HG02884 (cell line): ENCODE measurements around the gene DYNLT3.

ENCODE experiments used
- ATAC-seq: cut with Tn5 transposase; IDR thresholded peaks from one replicate; pipeline ENCODE4 v1.9.1; 2021; ENCODE audit warnings: mild to moderate bottlenecking, moderate library complexity; ENCODE audit not compliant: unreplicated experiment

DYNLT3 gene

GRCh38 chrX:37846141-37846540, 1.2 kb downstream of the DYNLT3 start:
- no peak for ATAC-seq

DNA sequence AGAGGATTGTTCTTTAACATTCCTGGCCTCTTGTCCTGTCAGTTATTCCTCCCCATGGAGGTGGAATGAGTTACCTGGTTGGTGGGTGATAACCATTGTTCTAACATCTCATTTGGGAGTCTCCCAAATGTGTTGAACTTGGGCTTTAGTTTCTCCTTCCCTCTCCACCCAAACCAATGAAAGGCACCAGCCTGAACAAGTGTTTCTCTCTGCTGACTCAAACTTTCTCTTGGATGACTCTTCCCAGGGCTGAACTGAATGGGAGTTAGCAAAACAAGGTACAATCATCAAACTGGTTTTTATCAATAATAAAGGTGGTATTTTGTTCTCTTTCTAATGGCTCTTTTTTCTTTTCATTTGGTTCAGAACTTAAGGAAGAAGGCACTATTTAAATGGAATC, 2.7 kb downstream of the DYNLT3 start:
- no peak for ATAC-seq

DNA sequence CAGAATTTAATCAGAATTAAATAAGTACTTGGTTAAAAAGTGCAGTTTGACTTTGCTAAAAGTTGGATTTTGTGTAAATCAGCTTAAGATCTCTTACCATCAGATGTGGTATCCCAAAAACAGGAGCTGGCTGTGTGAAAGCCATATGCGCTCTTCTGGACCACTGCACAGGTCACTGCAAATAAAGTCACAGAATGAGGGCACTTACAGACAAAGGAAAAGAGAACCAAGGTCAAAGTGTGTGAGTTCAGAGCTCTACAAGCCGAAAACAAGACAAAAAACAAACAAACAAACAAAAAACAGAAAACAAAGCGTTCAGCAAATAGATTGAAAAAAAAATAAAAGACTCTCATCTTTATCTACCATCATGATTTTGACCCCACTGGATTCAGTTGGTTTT, 6.4 kb downstream of the DYNLT3 start:
- ATAC-seq = no peak

DNA sequence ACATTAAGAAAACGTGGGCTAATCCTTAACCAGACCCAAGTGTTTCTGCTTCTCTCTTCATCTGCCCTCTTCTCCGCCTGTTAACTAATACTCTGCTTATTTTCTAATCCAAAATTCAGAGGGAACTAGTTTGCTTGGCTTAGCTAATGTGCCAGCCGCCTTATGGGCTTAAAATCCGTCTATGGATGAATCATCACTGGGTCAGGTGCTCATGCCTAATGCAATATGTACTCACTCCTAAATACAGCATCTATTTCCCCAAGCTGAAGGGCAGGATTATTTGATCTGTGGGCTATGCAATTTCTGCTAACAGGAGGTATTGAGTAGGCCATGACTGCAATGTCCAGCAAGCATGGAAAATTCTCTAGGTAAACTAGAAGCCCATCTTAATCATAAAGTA, 12.4 kb downstream of the DYNLT3 start:
- no peak for ATAC-seq

DNA sequence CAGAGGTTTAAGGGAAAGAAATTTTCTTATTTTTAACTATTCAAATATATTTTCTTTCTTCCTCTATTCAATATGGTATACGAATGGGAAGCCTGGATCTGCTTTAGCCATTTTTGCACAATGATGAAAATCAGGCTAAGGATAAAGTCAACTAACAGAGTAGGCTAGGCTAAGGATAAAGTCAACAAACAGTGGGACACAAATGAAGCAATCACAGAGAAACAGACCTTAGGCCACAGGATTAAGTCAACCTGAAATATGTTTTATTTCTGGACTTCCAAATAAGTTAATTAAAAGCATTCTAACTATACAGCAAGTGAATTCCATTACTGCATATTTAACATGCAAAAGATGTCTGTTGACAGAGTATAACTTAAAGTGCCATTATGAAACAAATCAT, 17.0 kb downstream of the DYNLT3 start:
- ATAC-seq = no peak

DNA sequence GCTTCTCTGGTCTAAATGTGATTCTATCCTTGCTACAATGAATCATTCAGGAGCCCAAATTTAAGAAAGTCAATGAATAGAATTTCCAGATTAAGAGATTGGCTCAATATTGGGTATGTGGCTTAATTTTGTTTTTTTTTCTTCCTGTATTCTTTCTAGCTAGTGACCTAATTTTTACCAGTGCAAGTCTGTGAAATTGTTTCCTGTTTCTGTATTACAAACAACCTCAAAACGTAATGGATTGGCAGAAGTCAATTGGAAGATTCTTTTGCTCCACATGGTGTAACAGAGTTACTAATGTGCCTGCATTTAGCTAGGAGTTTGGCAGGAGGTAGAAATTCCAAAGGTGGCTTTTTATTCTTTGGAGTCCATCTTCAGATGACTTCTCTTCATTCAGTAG, 17.6 kb downstream of the DYNLT3 start:
- ATAC-seq = no peak

DNA sequence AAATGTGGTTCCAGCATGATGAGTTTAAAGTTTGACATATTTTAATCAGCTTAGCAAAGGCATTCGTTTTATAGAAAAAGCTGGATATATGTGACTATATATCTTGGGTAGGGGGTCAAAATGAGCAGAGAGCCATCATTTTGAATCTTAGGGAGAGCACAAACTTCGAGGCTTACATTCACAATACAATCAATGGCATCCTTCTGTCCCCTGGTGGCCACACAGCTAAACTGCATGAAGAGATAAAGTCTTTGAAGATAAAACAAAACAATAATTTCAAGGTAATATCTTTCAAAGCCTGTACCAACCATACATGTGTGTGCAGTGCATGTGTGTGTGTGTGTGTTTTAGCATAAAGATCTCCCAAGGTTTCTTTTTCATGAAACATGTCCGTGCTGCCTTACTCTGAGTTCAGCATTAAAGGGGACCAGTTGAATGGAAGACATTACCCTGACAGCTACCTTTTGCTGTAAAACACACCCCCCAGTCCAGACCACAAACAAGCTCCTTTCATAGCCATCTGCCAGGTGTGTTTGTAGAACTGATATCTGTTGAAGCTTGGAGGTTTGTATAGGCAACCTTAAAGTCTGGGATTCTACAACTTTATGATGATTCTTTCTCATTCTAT, 22.0 kb downstream of the DYNLT3 start:
- ATAC-seq = peak; percentile 81

DNA sequence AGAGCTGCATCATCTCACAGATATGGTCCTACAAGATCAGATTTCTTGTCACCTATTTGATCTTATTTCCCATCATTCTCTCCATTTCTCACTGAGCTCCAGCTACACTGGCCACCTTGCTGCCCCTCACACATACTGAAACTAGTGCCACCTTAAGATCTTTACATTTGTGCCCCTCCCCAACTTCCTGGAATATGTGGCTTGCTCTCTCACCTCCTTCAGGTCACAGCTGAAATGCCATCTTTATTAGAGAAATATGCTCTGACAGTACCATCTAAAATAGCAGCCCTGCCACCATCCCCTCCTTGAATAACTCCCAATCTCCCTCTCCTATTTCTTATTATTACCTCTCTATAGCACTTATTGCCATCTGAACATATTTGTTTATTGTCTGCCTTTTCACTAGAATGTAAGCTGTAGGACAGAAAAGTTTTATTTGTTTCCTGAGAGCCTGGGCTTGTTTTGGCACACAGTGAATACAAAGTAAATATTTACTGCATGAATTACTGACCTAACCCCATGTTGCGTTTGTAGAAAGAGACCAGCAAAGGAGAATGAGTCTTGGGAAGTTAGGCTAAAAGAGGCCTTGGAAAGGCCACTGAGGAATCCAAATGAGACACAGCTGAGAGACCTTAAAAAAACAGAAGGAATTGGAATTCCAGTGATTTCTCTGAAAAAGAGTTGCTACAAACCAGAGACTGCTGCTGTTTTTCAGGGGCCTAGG, 22.7 kb downstream of the DYNLT3 start:
- no peak for ATAC-seq

GRCh38 chrX:37820646-37821045, 26.7 kb downstream of the DYNLT3 start:
- ATAC-seq = no peak

- ATAC-seq = no peak
Measured at GRCh38 chrX:37818031-37818430, 29.3 kb downstream of the DYNLT3 start.

GRCh38 chrX:37817579-37817978, 29.8 kb downstream of the DYNLT3 start:
- peak; percentile 25 for ATAC-seq

DNA sequence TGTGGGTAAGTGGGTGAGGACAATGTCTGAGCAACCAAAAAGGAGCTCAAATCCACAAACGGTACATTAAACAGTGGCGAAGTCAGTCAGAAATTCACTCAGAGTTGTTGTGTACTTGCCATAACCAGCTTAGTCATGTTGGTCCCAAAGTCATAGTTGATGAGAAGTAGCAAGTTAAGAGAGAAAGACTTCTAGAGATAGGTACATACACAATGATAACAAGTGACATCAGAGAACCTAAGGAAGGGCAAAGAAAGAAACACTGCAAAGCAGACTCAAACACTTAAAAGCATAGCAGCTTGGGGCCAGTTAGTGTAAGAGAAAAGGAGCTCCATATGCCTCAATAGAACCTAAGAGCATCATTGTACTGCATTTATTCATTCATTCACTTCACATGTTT, 30.2 kb downstream of the DYNLT3 start:
- no peak for ATAC-seq

DNA sequence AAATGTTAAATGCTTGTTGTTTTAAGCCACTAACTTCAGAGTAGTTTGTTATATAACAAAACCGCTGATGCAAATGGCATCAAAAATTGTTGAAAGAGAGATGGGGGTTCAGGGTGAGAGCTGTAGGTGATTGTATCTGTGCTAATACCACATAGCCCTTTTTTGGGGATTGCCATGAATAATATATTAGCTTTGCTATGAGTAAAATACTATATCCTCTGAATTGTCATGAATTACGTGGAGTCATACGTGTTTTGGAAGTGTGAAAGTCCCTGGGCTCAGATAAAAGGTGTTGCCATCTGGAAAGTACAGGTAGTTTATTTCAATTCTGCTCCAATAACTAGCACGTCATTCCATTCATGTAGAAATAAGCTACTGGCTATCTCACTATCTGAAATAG, 30.6 kb downstream of the DYNLT3 start:
- peak; percentile 38 for ATAC-seq

- ATAC-seq = no peak
Measured at GRCh38 chrX:37815366-37815765, 32.0 kb downstream of the DYNLT3 start.

- no peak for ATAC-seq
Measured at GRCh38 chrX:37813570-37813969, 33.8 kb downstream of the DYNLT3 start.

- ATAC-seq = no peak
Measured at GRCh38 chrX:37812110-37812509, 35.3 kb downstream of the DYNLT3 start.

DNA sequence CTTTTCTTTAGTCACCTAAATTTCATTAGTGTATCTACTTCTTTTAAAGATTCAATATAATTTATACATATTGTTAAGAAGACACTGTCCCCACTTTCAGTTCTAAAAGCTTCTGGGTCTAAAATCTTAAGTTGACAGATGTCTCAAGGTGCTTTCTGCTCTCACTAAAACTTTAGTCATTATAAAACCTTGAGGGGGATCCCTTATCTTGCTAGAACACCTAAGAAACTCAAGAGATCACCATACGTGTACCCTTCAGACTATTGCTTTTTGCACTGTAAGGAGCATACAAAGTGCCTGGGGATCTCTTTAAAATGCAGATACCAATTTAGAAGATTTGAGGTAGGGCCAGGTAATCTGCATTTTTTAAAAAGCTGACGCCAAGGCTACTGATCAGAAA, 37.4 kb downstream of the DYNLT3 start:
- ATAC-seq = peak; percentile 44

DNA sequence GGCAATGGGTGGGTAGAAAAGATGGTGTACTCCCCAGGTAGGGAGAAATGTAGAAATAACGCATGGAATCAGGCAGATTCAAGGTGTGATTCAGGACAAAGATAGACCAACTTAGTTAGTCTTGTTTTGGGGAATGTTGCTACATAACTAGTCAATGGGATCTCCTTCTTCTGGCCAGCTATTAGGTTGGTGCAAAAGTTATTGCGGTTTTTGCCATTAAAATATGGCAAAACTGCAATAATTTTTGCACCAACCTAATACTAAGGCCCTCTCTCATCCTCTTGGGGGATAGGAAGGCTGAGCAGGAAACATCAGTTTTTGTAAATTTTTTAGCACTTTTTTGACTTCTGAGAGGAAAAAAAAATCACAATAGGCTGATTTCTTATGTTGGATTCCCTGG, 44.3 kb downstream of the DYNLT3 start:
- no peak for ATAC-seq

GRCh38 chrX:37802028-37802427, 45.3 kb downstream of the DYNLT3 start:
- ATAC-seq = no peak

DNA sequence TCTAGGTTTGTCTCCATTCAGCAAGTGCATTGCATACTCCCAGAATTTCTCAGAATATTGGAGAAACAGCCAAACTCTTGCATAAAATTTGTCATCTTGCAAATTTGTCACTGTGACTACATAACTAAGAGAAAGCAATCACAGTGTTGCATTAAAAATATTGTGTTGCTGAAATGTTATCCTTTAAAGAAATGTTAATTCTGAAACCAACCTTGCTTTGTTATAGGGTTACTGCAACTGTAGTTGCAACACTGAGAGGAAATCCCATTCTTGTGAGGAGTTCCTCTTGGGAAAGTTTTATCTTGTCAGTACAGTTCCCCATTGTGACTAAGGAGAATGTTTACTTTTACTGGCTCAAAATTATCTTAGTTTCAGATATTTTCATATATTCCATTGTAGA, 46.7 kb downstream of the DYNLT3 start:
- no peak for ATAC-seq

DNA sequence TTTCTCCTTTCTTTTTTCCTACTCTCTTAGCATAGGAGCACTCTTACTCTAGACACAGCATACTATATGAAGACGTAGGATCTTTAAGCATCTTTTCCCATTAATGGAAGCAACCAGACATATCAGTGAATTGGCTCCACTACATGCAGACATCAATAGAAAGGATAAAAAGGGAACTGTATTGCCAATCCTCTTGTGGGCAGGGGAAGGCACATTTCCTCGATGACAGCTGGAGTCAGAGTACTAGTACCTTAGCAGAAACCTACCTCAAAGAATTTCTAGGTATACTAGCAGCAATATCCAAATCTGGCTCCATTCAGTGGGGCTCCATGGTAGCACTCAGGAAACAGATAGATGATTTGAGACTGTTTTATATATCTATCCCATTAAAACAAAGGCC, 47.4 kb downstream of the DYNLT3 start:
- no peak for ATAC-seq

- peak; percentile 85 for ATAC-seq
Measured at GRCh38 chrX:37796805-37797204, 50.6 kb downstream of the DYNLT3 start.

- ATAC-seq = no peak
Measured at GRCh38 chrX:37796310-37796709, 51.1 kb downstream of the DYNLT3 start.
